K562 (cell line): ENCODE results near the gene KCNJ9. TPM values are rescaled to one million over a fixed set of nuclear protein-coding genes. Genes with fewer than 3 reads are reported as not detected.

Experiments used
- ATAC-seq: fragments of 200-7000 bp; cut with Tn5 transposase; 3 replicates; pipeline ENCODE4 v1.9.1; 2020; ENCODE audit warnings: moderate library complexity
- BruUV-seq: library from RNA; stranded (reverse); fragments of 400-500 nt; replicated peaks from 2 replicates; lab custom pipeline; 2021; lab: Mats Ljungman, UMichigan
- CTCF ChIA-PET: fragments of 300-600 bp; formaldehyde crosslinking; extraction: SDS; loops from one replicate; lab custom pipeline; 2021; ENCODE audit warnings: low intra/inter-chr PET ratio; lab: Yijun Ruan, JAX
- POLR2A ChIA-PET: fragments of 300-600, 350-650 bp; sonication (Branson Sonifier 250); formaldehyde crosslinking; extraction: SDS; loops from one replicate; lab custom pipeline; 2021; ENCODE audit warnings: antibody characterized with exemption, inconsistent platforms; lab: Yijun Ruan, JAX
- DNase-seq, 4 experiments: peaks; one replicate each; pipeline versions ENCODE4 v3.0.0 to v3.0.0-alpha.2; 2011 to 2018; ENCODE audit warnings: low spot score in 3 of 4, mixed read lengths in 3 of 4; ENCODE audit errors: extremely low read depth in 1 of 4
- FAIRE-seq: peaks from 2 replicates; lab custom pipeline; 2011; peaks lifted over from hg19 to GRCh38; lab: Jason Lieb, UNC
- H2AFZ ChIP-seq: 2 replicates; pipeline ENCODE4 v1.6.0; 2011; ENCODE audit warnings: low read depth, low read length, control low read depth, inconsistent platforms
- H3K27ac ChIP-seq: fragments of 200-600 bp; 3 replicates; pipeline ENCODE4 v1.8.0; 2011; ENCODE audit warnings: low read depth, mild to moderate bottlenecking, control low read depth, inconsistent platforms, low read length, moderate library complexity, mixed read lengths; ENCODE audit errors: extremely low read depth
- H3K27me3 ChIP-seq, 2 experiments: fragments of 300-600 bp in 1 of 2; 2 replicates in 1 of 2; 3 replicates in 1 of 2; pipeline versions ENCODE4 v1.6.0 to v1.8.0; 2011; ENCODE audit warnings: inconsistent platforms in 2 of 2, low read length in 2 of 2, mild to moderate bottlenecking in 1 of 2, mixed read lengths in 1 of 2, moderate library complexity in 1 of 2; ENCODE audit not compliant: control insufficient read depth in 2 of 2, insufficient read depth in 2 of 2
- H3K36me3 ChIP-seq: fragments of 300-600 bp; 3 replicates; pipeline ENCODE4 v1.8.0; 2011; ENCODE audit warnings: mild to moderate bottlenecking, low read length, inconsistent platforms; ENCODE audit not compliant: control insufficient read depth, insufficient read depth
- H3K4me1 ChIP-seq, 2 experiments: fragments of 200-600 bp in 1 of 2; replicated peaks in 1 of 2; 2 replicates in 1 of 2; 3 replicates in 1 of 2; pipeline versions ENCODE4 v1.5.1 to v1.8.0; 2011; ENCODE audit warnings: inconsistent platforms in 2 of 2, low read length in 2 of 2, mild to moderate bottlenecking in 1 of 2, mixed read lengths in 1 of 2, moderate library complexity in 1 of 2; ENCODE audit not compliant: control insufficient read depth in 2 of 2, insufficient read depth in 2 of 2
- H3K4me2 ChIP-seq: 2 replicates; pipeline ENCODE4 v1.6.1; 2011; ENCODE audit warnings: low read length, control low read depth, inconsistent platforms, mixed read lengths; ENCODE audit not compliant: insufficient read depth
- H3K4me3 ChIP-seq: fragments of 200-600 bp; sonication (generic), shearing (Covaris generic); 2 replicates; pipeline ENCODE4 v1.5.1; 2016; ENCODE audit warnings: control low read depth, inconsistent platforms
- H3K79me2 ChIP-seq: fragments of 200-600 bp; 3 replicates; pipeline ENCODE4 v1.8.0; 2011; ENCODE audit warnings: low read length, inconsistent platforms; ENCODE audit not compliant: control insufficient read depth, insufficient read depth
- H3K9ac ChIP-seq, 2 experiments: 2 replicates each; pipeline versions ENCODE4 v1.6.0 to v1.6.1; 2011; ENCODE audit warnings: low read depth in 2 of 2, low read length in 2 of 2, control low read depth in 1 of 2, inconsistent platforms in 1 of 2, mild to moderate bottlenecking in 1 of 2, mixed read lengths in 1 of 2; ENCODE audit not compliant: insufficient read depth in 1 of 2
- H3K9me1 ChIP-seq: one replicate; pipeline ENCODE4 v1.6.0; 2011; ENCODE audit warnings: inconsistent platforms, mild to moderate bottlenecking, low read length, moderate library complexity; ENCODE audit not compliant: control insufficient read depth, insufficient read depth
- H3K9me3 ChIP-seq: replicated peaks from 2 replicates; pipeline ENCODE4 v1.5.1; 2011; ENCODE audit warnings: low read depth, low read length, inconsistent platforms; ENCODE audit not compliant: control insufficient read depth, insufficient read depth
- H4K20me1 ChIP-seq: replicated peaks from 2 replicates; pipeline ENCODE4 v1.6.1; 2011; ENCODE audit warnings: low read length, inconsistent platforms, mixed read lengths; ENCODE audit not compliant: control insufficient read depth, insufficient read depth
- CCAR2 ChIP-seq: fragments of 200-400 bp; formaldehyde crosslinking; IDR thresholded peaks from 2 replicates; pipeline ENCODE4 v1.6.1; 2017; ENCODE audit warnings: mild to moderate bottlenecking, low read depth, low read length
- HDAC2 ChIP-seq: fragments of 450-650 bp; IDR thresholded peaks from 2 replicates; pipeline ENCODE4 v1.6.1; 2016; ENCODE audit warnings: mild to moderate bottlenecking
- KAT7 ChIP-seq: sonication (generic); formaldehyde crosslinking; IDR thresholded peaks from 2 replicates; pipeline ENCODE4 v1.8.0; 2022; ENCODE audit warnings: missing genetic modification reagents, mild to moderate bottlenecking, borderline replicate concordance
- LCOR ChIP-seq: sonication (generic); formaldehyde crosslinking; IDR thresholded peaks from 2 replicates; pipeline ENCODE4 v1.8.0; 2022; ENCODE audit warnings: mild to moderate bottlenecking, missing genetic modification reagents
- NFYB ChIP-seq: IDR thresholded peaks from 2 replicates; pipeline ENCODE4 v1.6.1; 2011; ENCODE audit warnings: mild to moderate bottlenecking, moderate library complexity; ENCODE audit not compliant: insufficient read length; ENCODE audit errors: extremely low read depth
- NRF1 ChIP-seq, 2 experiments: fragments of 450-650 bp; IDR thresholded peaks in 1 of 2; conservative IDR thresholded peaks in 1 of 2; 2 replicates each; pipeline ENCODE4 v1.6.1; 2014; ENCODE audit warnings: mild to moderate bottlenecking in 2 of 2
- PREB ChIP-seq: sonication (generic); formaldehyde crosslinking; IDR thresholded peaks from 2 replicates; pipeline ENCODE4 v1.8.1; 2023; ENCODE audit warnings: mild to moderate bottlenecking, missing genetic modification reagents
- PURB ChIP-seq: sonication (generic); formaldehyde crosslinking; IDR thresholded peaks from 2 replicates; pipeline ENCODE4 v1.9.0; 2021; ENCODE audit warnings: low read depth, mild to moderate bottlenecking, missing genetic modification reagents
- RFX7 ChIP-seq: fragments of 250-450 bp; sonication (Bioruptor Pico); IDR thresholded peaks from 2 replicates; pipeline ENCODE4 v1.5.1; 2021; ENCODE audit warnings: mild to moderate bottlenecking
- SIN3A ChIP-seq, 2 experiments: fragments of 150-350 bp in 1 of 2; IDR thresholded peaks; 2 replicates each; pipeline ENCODE4 v1.6.1; 2011 to 2016; ENCODE audit warnings: borderline replicate concordance in 2 of 2, low read depth in 2 of 2, low read length in 2 of 2, mild to moderate bottlenecking in 2 of 2, moderate library complexity in 2 of 2; ENCODE audit not compliant: control insufficient read depth in 1 of 2
- YBX1 ChIP-seq: fragments of 450-650 bp; IDR thresholded peaks from 2 replicates; pipeline ENCODE4 v1.7.1; 2016; ENCODE audit warnings: mild to moderate bottlenecking
- ZBTB12 ChIP-seq: fragments of 250-450 bp; sonication (Bioruptor Pico); IDR thresholded peaks from 2 replicates; pipeline ENCODE4 v1.4.0; 2020
- ZNF511 ChIP-seq: sonication (generic); formaldehyde crosslinking; IDR thresholded peaks from 2 replicates; pipeline ENCODE4 v1.8.0; 2022; ENCODE audit warnings: mild to moderate bottlenecking, missing genetic modification reagents
- ZNF766 ChIP-seq: fragments of 200-800 bp; sonication (Bioruptor generic); conservative IDR thresholded peaks from 2 replicates; pipeline ENCODE4 v1.6.1; 2016; ENCODE audit warnings: missing genetic modification characterization, missing compliant biosample characterization
- WGBS: fragments of 100-300 bp; shearing (Covaris generic); methylation state at CpG from one replicate; pipeline ENCODE4 v1.1.6; 2016; ENCODE audit warnings: low coverage, mixed read lengths; ENCODE audit not compliant: insufficient coverage; ENCODE audit errors: missing lambda C conversion rate; 5-methylcytosine and 5-hydroxymethylcytosine counted together
- in situ Hi-C: fragments of 300-500 bp; cut with MboI; formaldehyde crosslinking; loops from 4 replicates; pipeline ENCODE4 v1.15.0; 2018; ENCODE audit warnings: inconsistent platforms, mixed read lengths
- intact Hi-C: fragments of 100-400 bp; cut with micrococcal nuclease; formaldehyde crosslinking; loops from 2 replicates; pipeline ENCODE4 v1.14.2; 2022
- polyA plus RNA-seq, 8 experiments: library from polyadenylated mRNA; depleted of rRNA in 4 of 8; stranded (reverse) in 5 of 8; unstranded in 3 of 8; fragments of >200 nt; fragmentation: Nextera tagmentation in 2 of 8; fragmentation: Illumina TruSeq in 1 of 8; extraction: Ambion mirVana in 2 of 8; extraction: Trizol in 1 of 8; gene quantifications; 2 replicates each; pipeline versions ENCODE4 v1.2.1 to v1.2.3, GENCODE V29; 2011 to 2014; ENCODE audit warnings: inconsistent platforms in 1 of 8, missing spikeins in 1 of 8
- total RNA-seq, 7 experiments: library from RNA; depleted of rRNA in 6 of 7; stranded (reverse); fragments of >200 nt in 6 of 7; fragmentation: Illumina TruSeq in 2 of 7; extraction: Trizol in 2 of 7; gene quantifications; 2 replicates each; pipeline versions ENCODE4 v1.2.1 to v1.2.3, GENCODE V29; 2011 to 2021; ENCODE audit warnings: low replicate concordance in 1 of 7
- TF ChIP-seq, protein P1 (sequence below): fragments of 450-650 bp; IDR thresholded peaks from 2 replicates; pipeline ENCODE4 v1.6.1; 2016; ENCODE audit warnings: borderline replicate concordance

Gene KCNJ9
- total and polyA plus RNA-seq, 9 of the 15 experiments (the other 6 are each of a cell fraction or from before 2014, with no cell fraction given): not detected

DNA sequence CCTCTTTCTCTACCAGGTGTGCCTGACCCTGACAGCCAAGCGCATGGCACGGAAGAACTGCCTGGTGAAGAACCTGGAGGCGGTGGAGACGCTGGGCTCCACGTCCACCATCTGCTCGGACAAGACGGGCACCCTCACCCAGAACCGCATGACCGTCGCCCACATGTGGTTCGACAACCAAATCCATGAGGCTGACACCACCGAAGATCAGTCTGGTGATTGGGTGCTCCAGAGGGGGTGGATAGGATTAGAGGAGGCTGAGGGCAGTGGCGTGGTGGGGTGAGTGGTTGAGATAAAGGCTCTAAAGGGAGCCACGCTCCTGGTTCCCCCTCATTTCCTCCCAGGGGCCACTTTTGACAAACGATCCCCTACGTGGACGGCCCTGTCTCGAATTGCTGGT, 47.3 kb downstream of the KCNJ9 start (continued):
- TF ChIP-seq ZBTB12 (CRISPR knock-in tag): no peak

GRCh38 chr1:160129046-160129445, 47.7 kb downstream of the KCNJ9 start:
- no peak overlapping the region for H3K4me2 ChIP-seq
- no peaks in the 10 kb centered on the region for H3K79me2 ChIP-seq
- no peak overlapping the region for H3K9ac ChIP-seq
- H3K4me3 ChIP-seq: no peak overlapping the region
- no peaks in the 10 kb centered on the region for H3K9me3 ChIP-seq
- FAIRE-seq: no peak
- no peak overlapping the region for H3K27ac ChIP-seq
- H3K27me3 ChIP-seq: peaks cover 20 to 67% of the 10 kb centered on the region in 2 experiments; a peak in 4 of 5 replicates
- H3K9me1 ChIP-seq: no peaks in the 10 kb centered on the region
- POLR2A ChIA-PET: interaction anchor here (0.6 kb wide), 1 partner anchor 329 kb away, joined by 3 read pairs; no protein-coding TSS in a partner anchor
- CTCF ChIA-PET: no interaction called here
- 0% methylated on average over 5 of the region's 5 CpGs for WGBS
- H4K20me1 ChIP-seq: no peaks in the 10 kb centered on the region; the same call in 1 of the 2 replicates
- ATAC-seq: no peak
- TF ChIP-seq KAT7 (CRISPR knock-in tag) (no peak), ZNF766 (CRISPR knock-in tag) (no peak), NFYB (no peak), LCOR (CRISPR knock-in tag) (no peak), HDAC2 (no peak), NRF1 (conservative IDR thresholded peaks at IDR 0.05 in 1 of 2, IDR thresholded peaks at IDR 0.05 in 1 of 2) (no peak), SIN3A (IDR thresholded peaks at IDR 0.05; ENCODE audit: borderline replicate concordance in 2 of 2, control insufficient read depth in 1 of 2, low read depth in 2 of 2, low read length in 2 of 2) (no peak), PREB (CRISPR knock-in tag) (no peak), PURB (CRISPR knock-in tag) (no peak), CCAR2 (no peak), ZNF511 (no peak), RFX7 (CRISPR knock-in tag) (no peak), YBX1 (no peak)
- TF ChIP-seq, protein P1, sequence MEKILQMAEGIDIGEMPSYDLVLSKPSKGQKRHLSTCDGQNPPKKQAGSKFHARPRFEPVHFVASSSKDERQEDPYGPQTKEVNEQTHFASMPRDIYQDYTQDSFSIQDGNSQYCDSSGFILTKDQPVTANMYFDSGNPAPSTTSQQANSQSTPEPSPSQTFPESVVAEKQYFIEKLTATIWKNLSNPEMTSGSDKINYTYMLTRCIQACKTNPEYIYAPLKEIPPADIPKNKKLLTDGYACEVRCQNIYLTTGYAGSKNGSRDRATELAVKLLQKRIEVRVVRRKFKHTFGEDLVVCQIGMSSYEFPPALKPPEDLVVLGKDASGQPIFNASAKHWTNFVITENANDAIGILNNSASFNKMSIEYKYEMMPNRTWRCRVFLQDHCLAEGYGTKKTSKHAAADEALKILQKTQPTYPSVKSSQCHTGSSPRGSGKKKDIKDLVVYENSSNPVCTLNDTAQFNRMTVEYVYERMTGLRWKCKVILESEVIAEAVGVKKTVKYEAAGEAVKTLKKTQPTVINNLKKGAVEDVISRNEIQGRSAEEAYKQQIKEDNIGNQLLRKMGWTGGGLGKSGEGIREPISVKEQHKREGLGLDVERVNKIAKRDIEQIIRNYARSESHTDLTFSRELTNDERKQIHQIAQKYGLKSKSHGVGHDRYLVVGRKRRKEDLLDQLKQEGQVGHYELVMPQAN: no peak
- DNase-seq: no peak
- no peaks in the 10 kb centered on the region for H3K36me3 ChIP-seq
- no peak overlapping the region for H2AFZ ChIP-seq
- BruUV-seq: no TSS peak
- H3K4me1 ChIP-seq: no peaks in the 10 kb centered on the region; a peak in 1 of 5 replicates
- in situ Hi-C loops: no loop called here
- intact Hi-C loops: no loop called here
